H9 (cell line): ENCODE data around the gene FSTL4. TPM values are rescaled to one million over a fixed set of nuclear protein-coding genes. Genes with fewer than 3 reads are reported as not detected.

ENCODE experiments used
- DNase-seq: peaks from one replicate; pipeline ENCODE4 v3.0.0-alpha.2; 2017
- H2AFZ ChIP-seq: one replicate; pipeline ENCODE4 v1.6.1; 2013; ENCODE audit warnings: mild to moderate bottlenecking, low read length, control low read depth, moderate library complexity
- H2AK5ac ChIP-seq: 2 replicates; pipeline ENCODE4 v1.6.1; 2013; ENCODE audit warnings: low read length, control low read depth, mixed read lengths; ENCODE audit not compliant: insufficient read length
- H2BK120ac ChIP-seq: one replicate; pipeline ENCODE4 v1.6.1; 2013; ENCODE audit warnings: low read depth, mild to moderate bottlenecking, low read length, control low read depth, inconsistent platforms; ENCODE audit not compliant: poor library complexity, severe bottlenecking
- H2BK12ac ChIP-seq: 2 replicates; pipeline ENCODE4 v1.6.1; 2013; ENCODE audit warnings: low read length, control low read depth, mixed read lengths, low read depth; ENCODE audit not compliant: insufficient read length
- H2BK15ac ChIP-seq: 2 replicates; pipeline ENCODE4 v1.6.1; 2013; ENCODE audit warnings: low read depth, low read length, control low read depth
- H2BK20ac ChIP-seq: one replicate; pipeline ENCODE4 v1.6.1; 2013; ENCODE audit warnings: low read depth, mild to moderate bottlenecking, low read length, control low read depth, inconsistent platforms; ENCODE audit not compliant: poor library complexity, severe bottlenecking
- H2BK5ac ChIP-seq: 2 replicates; pipeline ENCODE4 v1.6.1; 2013; ENCODE audit warnings: low read length, control low read depth, mixed read lengths; ENCODE audit not compliant: insufficient read length
- H3K14ac ChIP-seq: 2 replicates; pipeline ENCODE4 v1.6.1; 2013; ENCODE audit warnings: low read length, control low read depth; ENCODE audit not compliant: insufficient read depth
- H3K18ac ChIP-seq: 2 replicates; pipeline ENCODE4 v1.6.1; 2013; ENCODE audit warnings: low read depth, mild to moderate bottlenecking, mixed read lengths, low read length, control low read depth; ENCODE audit not compliant: insufficient read length
- H3K23ac ChIP-seq: 2 replicates; pipeline ENCODE4 v1.6.1; 2013; ENCODE audit warnings: low read length, control low read depth, mixed read lengths, low read depth; ENCODE audit not compliant: insufficient read length
- H3K23me2 ChIP-seq: 2 replicates; pipeline ENCODE4 v1.6.1; 2013; ENCODE audit warnings: low read depth, mild to moderate bottlenecking, mixed read lengths, low read length, control low read depth; ENCODE audit not compliant: insufficient read length, poor library complexity, severe bottlenecking
- H3K27ac ChIP-seq: 2 replicates; pipeline ENCODE4 v1.5.1; 2013; ENCODE audit warnings: low read length, control low read depth, mixed read lengths, low read depth; ENCODE audit not compliant: insufficient read length
- H3K27me3 ChIP-seq: 2 replicates; pipeline ENCODE4 v1.6.1; 2013; ENCODE audit warnings: low read length, control low read depth, inconsistent platforms; ENCODE audit not compliant: insufficient read depth
- H3K4ac ChIP-seq: 2 replicates; pipeline ENCODE4 v1.6.1; 2013; ENCODE audit warnings: low read depth, mild to moderate bottlenecking, control low read depth, inconsistent platforms, low read length, moderate library complexity
- H3K4me1 ChIP-seq: 2 replicates; pipeline ENCODE4 v1.6.1; 2013; ENCODE audit warnings: low read length, control low read depth, inconsistent platforms; ENCODE audit not compliant: insufficient read depth
- H3K4me2 ChIP-seq: 2 replicates; pipeline ENCODE4 v1.6.1; 2013; ENCODE audit warnings: low read length, control low read depth, mixed read lengths; ENCODE audit not compliant: insufficient read length, insufficient read depth
- H3K56ac ChIP-seq: 2 replicates; pipeline ENCODE4 v1.6.1; 2013; ENCODE audit warnings: low read depth, mild to moderate bottlenecking, mixed read lengths, low read length, control low read depth; ENCODE audit not compliant: insufficient read length
- H3K79me1 ChIP-seq: 2 replicates; pipeline ENCODE4 v1.6.1; 2013; ENCODE audit warnings: low read depth, mild to moderate bottlenecking, moderate library complexity, low read length, control low read depth, inconsistent platforms; ENCODE audit not compliant: insufficient read depth, poor library complexity, severe bottlenecking
- H3K79me2 ChIP-seq: 2 replicates; pipeline ENCODE4 v1.6.1; 2013; ENCODE audit warnings: low read length, control low read depth, inconsistent platforms; ENCODE audit not compliant: insufficient read depth
- H3K9ac ChIP-seq: 2 replicates; pipeline ENCODE4 v1.6.1; 2013; ENCODE audit warnings: low read length, control low read depth, mixed read lengths; ENCODE audit not compliant: insufficient read length; ENCODE audit errors: extremely low read depth
- H3K9me3 ChIP-seq: one replicate; pipeline ENCODE4 v1.6.1; 2013; ENCODE audit warnings: low read depth, low read length, inconsistent platforms; ENCODE audit not compliant: control insufficient read depth
- H3T11ph ChIP-seq: one replicate; pipeline ENCODE4 v1.6.1; 2013; ENCODE audit warnings: mild to moderate bottlenecking, low read length, control low read depth, inconsistent platforms
- H4K20me1 ChIP-seq: one replicate; pipeline ENCODE4 v1.6.1; 2013; ENCODE audit not compliant: control insufficient read depth, insufficient read length, insufficient read depth
- H4K5ac ChIP-seq: 2 replicates; pipeline ENCODE4 v1.6.1; 2013; ENCODE audit warnings: low read depth, mild to moderate bottlenecking, mixed read lengths, low read length, control low read depth; ENCODE audit not compliant: insufficient read length
- H4K8ac ChIP-seq: replicated peaks from 2 replicates; pipeline ENCODE4 v1.6.1; 2013; ENCODE audit warnings: low read length, control low read depth, mixed read lengths, low read depth; ENCODE audit not compliant: insufficient read length
- H4K91ac ChIP-seq: 2 replicates; pipeline ENCODE4 v1.6.1; 2013; ENCODE audit warnings: low read depth, mild to moderate bottlenecking, moderate library complexity, mixed read lengths, low read length, control low read depth; ENCODE audit not compliant: insufficient read length
- H3K27ac Mint-ChIP-seq, 3 experiments: 2 replicates in 2 of 3; 3 replicates in 1 of 3; pipeline ENCODE4 v1.8.0; 2020 to 2021; ENCODE audit warnings: mixed read lengths in 3 of 3, mild to moderate bottlenecking in 1 of 3, moderate library complexity in 1 of 3
- H3K27me3 Mint-ChIP-seq: 2 replicates; pipeline ENCODE4 v1.8.0; 2021; ENCODE audit warnings: low read depth, mild to moderate bottlenecking, moderate library complexity, mixed read lengths
- H3K36me3 Mint-ChIP-seq, 3 experiments: 2 replicates in 2 of 3; 3 replicates in 1 of 3; pipeline ENCODE4 v1.8.0; 2020 to 2021; ENCODE audit warnings: low read depth in 3 of 3, mixed read lengths in 3 of 3; ENCODE audit not compliant: insufficient read depth in 1 of 3
- H3K4me1 Mint-ChIP-seq, 2 experiments: 2 replicates each; pipeline ENCODE4 v1.8.0; 2020; ENCODE audit warnings: mixed read lengths in 2 of 2
- H3K4me3 Mint-ChIP-seq, 2 experiments: 2 replicates in 1 of 2; 3 replicates in 1 of 2; pipeline ENCODE4 v1.8.0; 2020 to 2021; ENCODE audit warnings: mild to moderate bottlenecking in 2 of 2, mixed read lengths in 2 of 2, moderate library complexity in 1 of 2
- H3K9me3 Mint-ChIP-seq, 2 experiments: 2 replicates in 1 of 2; 3 replicates in 1 of 2; pipeline ENCODE4 v1.8.0; 2020; ENCODE audit warnings: mild to moderate bottlenecking in 2 of 2, mixed read lengths in 2 of 2, moderate library complexity in 1 of 2
- CTCF ChIP-seq: fragments of 200-600 bp; sonication (generic); conservative IDR thresholded peaks from 3 replicates; pipeline ENCODE4 v1.8.0; 2021; ENCODE audit warnings: antibody characterized with exemption, mild to moderate bottlenecking
- WGBS: extraction: QIAGEN DNeasy Blood & Tissue Kit; methylation state at CpG from one replicate; pipeline ENCODE4 v1.1.7; 2013; ENCODE audit warnings: missing lambda C conversion rate, low lambda C conversion rate, mixed read lengths; ENCODE audit not compliant: insufficient read length; ENCODE audit errors: extremely low coverage; 5-methylcytosine and 5-hydroxymethylcytosine counted together
- total RNA-seq: library from RNA; stranded (reverse); gene quantifications from 2 replicates; pipeline ENCODE4 v1.2.1, GENCODE V29; 2021

The FSTL4 gene
- total RNA-seq, 1 experiment from 2014 or later: 5.7 TPM

GRCh38 chr5:133309984-133310621 lies 302.2 kb downstream of the FSTL4 start:
- Histone ChIP-seq H2BK15ac (no peak overlapping the region), H3K9ac (no peak overlapping the region), H4K91ac (no peak overlapping the region), H2BK120ac (no peak overlapping the region), H3K23me2 (no peaks in the 10 kb centered on the region), H2BK5ac (no peak overlapping the region), H2BK20ac (no peak overlapping the region), H3K79me2 (no peaks in the 10 kb centered on the region), H4K8ac (no peak overlapping the region), H3K27me3 (no peaks in the 10 kb centered on the region), H4K20me1 (no peaks in the 10 kb centered on the region), H3K79me1 (no peaks in the 10 kb centered on the region), H4K5ac (no peak overlapping the region), H2BK12ac (no peak overlapping the region), H3K27ac (no peak overlapping the region), H3K23ac (no peak overlapping the region), H2AFZ (no peak overlapping the region), H3K56ac (no peak overlapping the region), H2AK5ac (no peak overlapping the region), H3K14ac (no peak overlapping the region), H3T11ph (no peak overlapping the region), H3K4me2 (no peak overlapping the region), H3K4ac (no peak overlapping the region), H3K18ac (no peak overlapping the region), H3K4me1 (no peaks in the 10 kb centered on the region), H3K9me3 (no peaks in the 10 kb centered on the region)
- no peak overlapping the region for H3K4me3 Mint-ChIP-seq
- no peak overlapping the region for H3K27ac Mint-ChIP-seq
- no peak for DNase-seq
- no peaks in the 10 kb centered on the region for H3K9me3 Mint-ChIP-seq
- whole genome bisulfite sequencing: no CpG with 5 or more reads among the region's 7 CpGs
- no peaks in the 10 kb centered on the region for H3K36me3 Mint-ChIP-seq
- H3K27me3 Mint-ChIP-seq: no peaks in the 10 kb centered on the region
- peaks cover 0 to 4% of the 10 kb centered on the region in 2 experiments; a peak in 1 of 4 replicates for H3K4me1 Mint-ChIP-seq
- no peak for TF ChIP-seq CTCF
